Natural killer cell (primary cell): ENCODE results near the gene NFIB. TPM values are rescaled to one million over a fixed set of nuclear protein-coding genes. Genes with fewer than 3 reads are reported as not detected.

ENCODE experiments used
- ATAC-seq, 3 donors: fragments of 150-1000 bp in 2 of 3; fragments of 200-7000 bp in 1 of 3; cut with Tn5 transposase; 1 replicate in 1 of 3; 2 replicates in 2 of 3; pipeline ENCODE4 v1.10.0; 2021; ENCODE audit warnings: mild to moderate bottlenecking in 2 of 3, moderate library complexity in 2 of 3
- DNase-seq, 2 donors: peaks; one replicate each; pipeline versions ENCODE4 v3.0.0 to v3.0.0-alpha.2; 2013 to 2021; ENCODE audit warnings: mixed read lengths in 1 of 2
- H3K27ac ChIP-seq: one replicate; pipeline ENCODE4 v1.5.1; 2013; ENCODE audit warnings: mild to moderate bottlenecking, low read length
- H3K27me3 ChIP-seq: one replicate; pipeline ENCODE4 v1.6.1; 2013; ENCODE audit warnings: low read length; ENCODE audit not compliant: control insufficient read depth, insufficient read depth
- H3K36me3 ChIP-seq: one replicate; pipeline ENCODE4 v1.6.1; 2013; ENCODE audit warnings: low read length; ENCODE audit not compliant: control insufficient read depth, insufficient read depth
- H3K4me1 ChIP-seq: one replicate; pipeline ENCODE4 v1.6.1; 2013; ENCODE audit warnings: low read length; ENCODE audit not compliant: control insufficient read depth, insufficient read depth
- H3K4me3 ChIP-seq: one replicate; pipeline ENCODE4 v1.5.1; 2013; ENCODE audit warnings: low read length
- H3K9me3 ChIP-seq: one replicate; pipeline ENCODE4 v1.6.1; 2013; ENCODE audit warnings: low read length; ENCODE audit not compliant: control insufficient read depth, insufficient read depth
- H3K27ac Mint-ChIP-seq, 2 donors: one replicate each; pipeline ENCODE4 v1.8.0; 2022; ENCODE audit warnings: mild to moderate bottlenecking in 2 of 2, mixed read lengths in 2 of 2, moderate library complexity in 1 of 2
- H3K27me3 Mint-ChIP-seq, 2 donors: one replicate each; pipeline ENCODE4 v1.8.0; 2022; ENCODE audit warnings: low read depth in 2 of 2, mixed read lengths in 2 of 2
- H3K36me3 Mint-ChIP-seq: one replicate; pipeline ENCODE4 v1.8.0; 2022; ENCODE audit warnings: mixed read lengths
- H3K4me1 Mint-ChIP-seq, 2 donors: one replicate each; pipeline ENCODE4 v1.8.0; 2022; ENCODE audit warnings: mixed read lengths in 2 of 2
- H3K4me3 Mint-ChIP-seq: one replicate; pipeline ENCODE4 v1.8.0; 2022; ENCODE audit warnings: mild to moderate bottlenecking, moderate library complexity, mixed read lengths
- H3K9me3 Mint-ChIP-seq, 2 donors: one replicate each; pipeline ENCODE4 v1.8.0; 2022; ENCODE audit warnings: mixed read lengths in 2 of 2
- CTCF ChIP-seq: fragments of 200-600 bp; IDR thresholded peaks from one replicate; pipeline ENCODE4 v1.8.0; 2022; ENCODE audit warnings: antibody characterized with exemption
- WGBS: methylation state at CpG from one replicate; pipeline ENCODE4 v1.1.7; 2013; ENCODE audit warnings: missing lambda C conversion rate; ENCODE audit not compliant: insufficient coverage; 5-methylcytosine and 5-hydroxymethylcytosine counted together
- intact Hi-C: fragments of 100-400 bp; cut with micrococcal nuclease; formaldehyde crosslinking; loops from one replicate; pipeline ENCODE4 v1.14.2; 2022
- total RNA-seq, 4 donors: library from RNA; stranded (reverse); fragments of 120-200 nt in 1 of 4; gene quantifications; one replicate each; pipeline versions ENCODE4 v1.2.3 to v1.2.4, GENCODE V29; 2013 to 2022

Gene NFIB
- total RNA-seq, 3 donors from 2014 or later (not counting 1 experiment from before 2014, with no cell fraction given): 0.20 to 0.21 TPM; not detected in 1

DNA sequence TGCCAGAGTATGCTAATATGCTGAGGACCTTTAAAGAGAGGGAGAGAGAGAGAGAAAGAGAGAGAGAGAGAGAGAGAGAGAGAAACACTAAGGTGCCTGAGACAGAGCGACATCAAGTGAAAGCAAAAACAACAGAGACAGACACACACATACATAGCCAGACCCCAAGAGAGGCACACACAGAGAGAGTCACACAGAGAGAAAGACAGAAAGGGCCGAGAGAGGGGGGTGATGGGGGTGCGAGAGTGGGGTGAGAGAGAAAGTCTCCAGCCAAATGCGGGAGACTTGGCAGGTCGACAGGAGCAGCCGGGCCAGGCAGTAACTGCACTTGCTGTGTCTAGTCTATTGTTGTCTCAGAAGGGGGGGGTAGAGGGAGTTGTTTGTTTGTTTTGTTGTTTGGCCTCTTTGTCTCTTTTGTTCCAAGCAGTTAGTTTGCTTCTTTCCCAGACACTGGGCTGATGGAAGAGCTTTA is 30.1 kb upstream of the NFIB start:
- no peak for TF ChIP-seq CTCF
- no peak for ATAC-seq
- Histone ChIP-seq H3K9me3 (no peaks in the 10 kb centered on the region), H3K4me1 (no peaks in the 10 kb centered on the region), H3K4me3 (no peak overlapping the region), H3K27me3 (peaks cover 17% of the 10 kb centered on the region), H3K36me3 (no peaks in the 10 kb centered on the region), H3K27ac (no peak overlapping the region)
- Mint-ChIP-seq H3K4me3 (no peak overlapping the region), H3K27me3 (peaks cover 11 to 23% of the 10 kb centered on the region in 2 donors), H3K27ac (no peak overlapping the region), H3K36me3 (no peaks in the 10 kb centered on the region), H3K9me3 (no peaks in the 10 kb centered on the region), H3K4me1 (peaks cover 0 to 9% of the 10 kb centered on the region in 2 donors)
- intact Hi-C loops: no loop called here
- 74% methylated on average over 5 of the region's 6 CpGs for WGBS
- no peak for DNase-seq

DNA sequence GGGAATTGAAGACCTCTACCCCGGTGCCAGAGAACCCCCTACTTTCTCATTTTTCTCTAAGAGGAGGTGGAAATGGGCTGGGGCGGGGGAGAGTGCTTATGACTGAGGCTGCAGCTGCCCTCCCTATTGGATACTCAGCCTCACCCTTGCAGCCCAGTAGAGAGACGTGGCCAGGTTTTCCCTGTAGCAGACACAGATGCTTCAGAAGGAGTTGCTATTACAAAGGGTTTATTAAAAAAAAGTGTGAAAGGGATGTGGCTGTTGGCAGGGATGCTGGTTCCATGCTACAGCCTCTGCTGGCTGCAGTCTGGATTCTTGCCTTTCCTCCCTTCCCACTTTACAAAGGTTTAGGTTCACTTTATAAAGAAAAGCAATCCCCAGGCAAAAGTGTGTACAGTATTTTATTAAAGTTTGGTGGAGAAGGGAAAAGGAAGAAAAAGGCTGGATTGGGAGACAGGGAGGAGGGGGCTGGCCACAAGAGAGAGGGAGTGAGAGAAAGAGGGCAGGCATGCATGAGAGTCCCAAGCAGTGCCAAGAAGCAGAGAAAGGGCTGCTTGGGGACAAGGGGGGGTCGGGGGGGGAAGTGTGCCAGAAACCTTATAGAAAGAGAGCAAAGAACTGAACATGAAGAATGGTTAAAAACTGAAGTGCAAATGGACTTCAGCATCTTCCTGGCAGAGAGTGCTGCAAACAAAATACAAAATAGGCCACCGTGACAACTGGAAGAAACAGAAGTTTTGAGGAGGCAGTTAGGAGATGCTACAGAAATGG is 29.5 kb upstream of the NFIB start:
- intact Hi-C loops: no loop called here
- Mint-ChIP-seq H3K27ac (no peak overlapping the region), H3K27me3 (peaks cover 5 to 16% of the 10 kb centered on the region in 2 donors), H3K4me3 (no peak overlapping the region), H3K36me3 (no peaks in the 10 kb centered on the region), H3K4me1 (peaks cover 0 to 9% of the 10 kb centered on the region in 2 donors), H3K9me3 (no peaks in the 10 kb centered on the region)
- 40% methylated on average over 3 of the region's 5 CpGs for WGBS
- no peak for TF ChIP-seq CTCF
- Histone ChIP-seq H3K4me1 (no peaks in the 10 kb centered on the region), H3K27me3 (peaks cover 13% of the 10 kb centered on the region), H3K9me3 (no peaks in the 10 kb centered on the region), H3K36me3 (no peaks in the 10 kb centered on the region), H3K4me3 (no peak overlapping the region), H3K27ac (no peak overlapping the region)
- no peak for DNase-seq
- ATAC-seq: no peak

- Mint-ChIP-seq H3K27me3 (peaks cover 0 to 16% of the 10 kb centered on the region in 2 donors), H3K4me3 (no peak overlapping the region), H3K4me1 (peaks cover 0 to 9% of the 10 kb centered on the region in 2 donors), H3K36me3 (no peaks in the 10 kb centered on the region), H3K27ac (no peak overlapping the region), H3K9me3 (no peaks in the 10 kb centered on the region)
- intact Hi-C loops: no loop called here
- Histone ChIP-seq H3K27me3 (peaks cover 13% of the 10 kb centered on the region), H3K4me1 (no peaks in the 10 kb centered on the region), H3K4me3 (no peak overlapping the region), H3K36me3 (no peaks in the 10 kb centered on the region), H3K27ac (no peak overlapping the region), H3K9me3 (no peaks in the 10 kb centered on the region)
- no peak for TF ChIP-seq CTCF
- 55% methylated on average over 3 of the region's 4 CpGs for WGBS
- ATAC-seq: no peak
- DNase-seq: no peak
Observed at GRCh38 chr9:14342736-14343135, 28.8 kb upstream of the NFIB start.
